Measurements from ENCODE around the gene IFNW1.

DNA sequence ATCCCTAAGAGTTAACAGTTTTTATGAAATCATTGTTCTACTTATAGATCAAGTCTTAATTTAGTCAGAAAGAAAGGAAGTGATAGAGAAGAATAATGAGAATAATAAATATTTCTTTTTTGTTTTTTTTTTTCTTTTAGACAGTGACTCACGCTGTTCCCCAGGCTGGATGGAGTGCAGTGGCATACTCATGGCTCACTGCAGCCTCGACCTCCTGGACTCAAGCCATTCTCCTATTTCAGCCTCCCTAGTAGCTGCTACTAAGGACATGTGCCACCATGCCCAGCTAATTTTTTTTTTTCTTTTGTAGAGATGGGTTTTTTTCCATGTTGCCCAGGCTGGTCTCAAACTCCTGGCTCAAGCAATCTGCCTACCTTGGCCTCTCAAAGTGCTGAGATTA is 13.9 kb upstream of the IFNW1 start:
- TF ChIP-seq, protein P1, sequence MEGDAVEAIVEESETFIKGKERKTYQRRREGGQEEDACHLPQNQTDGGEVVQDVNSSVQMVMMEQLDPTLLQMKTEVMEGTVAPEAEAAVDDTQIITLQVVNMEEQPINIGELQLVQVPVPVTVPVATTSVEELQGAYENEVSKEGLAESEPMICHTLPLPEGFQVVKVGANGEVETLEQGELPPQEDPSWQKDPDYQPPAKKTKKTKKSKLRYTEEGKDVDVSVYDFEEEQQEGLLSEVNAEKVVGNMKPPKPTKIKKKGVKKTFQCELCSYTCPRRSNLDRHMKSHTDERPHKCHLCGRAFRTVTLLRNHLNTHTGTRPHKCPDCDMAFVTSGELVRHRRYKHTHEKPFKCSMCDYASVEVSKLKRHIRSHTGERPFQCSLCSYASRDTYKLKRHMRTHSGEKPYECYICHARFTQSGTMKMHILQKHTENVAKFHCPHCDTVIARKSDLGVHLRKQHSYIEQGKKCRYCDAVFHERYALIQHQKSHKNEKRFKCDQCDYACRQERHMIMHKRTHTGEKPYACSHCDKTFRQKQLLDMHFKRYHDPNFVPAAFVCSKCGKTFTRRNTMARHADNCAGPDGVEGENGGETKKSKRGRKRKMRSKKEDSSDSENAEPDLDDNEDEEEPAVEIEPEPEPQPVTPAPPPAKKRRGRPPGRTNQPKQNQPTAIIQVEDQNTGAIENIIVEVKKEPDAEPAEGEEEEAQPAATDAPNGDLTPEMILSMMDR (conservative IDR thresholded peaks at IDR 0.05) = no peak
- TF ChIP-seq EZH2 (IDR thresholded peaks at IDR 0.05; ENCODE audit: low read depth) = no peak
